GM21360 (cell line): ENCODE results near the gene KIAA0513.

Source experiments
- ATAC-seq: cut with Tn5 transposase; IDR thresholded peaks from one replicate; pipeline ENCODE4 v1.9.1; 2021; ENCODE audit warnings: mild to moderate bottlenecking, moderate library complexity; ENCODE audit not compliant: unreplicated experiment

KIAA0513 gene

GRCh38 chr16:85027349-85027957 is at the start of gene KIAA0513:
Gene KIAA0513, plus strand, starts transcription at chr16:85027795. Its CDS starts 39,277 bp downstream, at chr16:85067072.
- peak; percentile 85 for ATAC-seq

GRCh38 chr16:84979516-84979915 is 48.1 kb upstream of the KIAA0513 start:
- ATAC-seq = no peak

GRCh38 chr16:84982434-84982833 is 45.2 kb upstream of the KIAA0513 start:
- no peak for ATAC-seq

- ATAC-seq = no peak
Measured at GRCh38 chr16:84985079-84986065, 42.2 kb upstream of the KIAA0513 start.

GRCh38 chr16:84986102-84986501 is 41.5 kb upstream of the KIAA0513 start:
- no peak for ATAC-seq

GRCh38 chr16:84986879-84987278 is 40.7 kb upstream of the KIAA0513 start:
- ATAC-seq = no peak

- no peak for ATAC-seq
Measured at GRCh38 chr16:84988328-84989080, 39.1 kb upstream of the KIAA0513 start.

- ATAC-seq = no peak
Measured at GRCh38 chr16:84989749-84990620, 37.6 kb upstream of the KIAA0513 start.

- ATAC-seq = no peak
Measured at GRCh38 chr16:84990782-84991181, 36.8 kb upstream of the KIAA0513 start.

GRCh38 chr16:84992717-84993075 is 34.9 kb upstream of the KIAA0513 start:
- no peak for ATAC-seq

- ATAC-seq = no peak
Measured at GRCh38 chr16:84993926-84994325, 33.7 kb upstream of the KIAA0513 start.

- no peak for ATAC-seq
Measured at GRCh38 chr16:84995663-84996062, 31.9 kb upstream of the KIAA0513 start.

GRCh38 chr16:84996365-84996764 is 31.2 kb upstream of the KIAA0513 start:
- no peak for ATAC-seq

GRCh38 chr16:84999200-84999599 is 28.4 kb upstream of the KIAA0513 start:
- no peak for ATAC-seq

- no peak for ATAC-seq
Measured at GRCh38 chr16:84999857-85000480, 27.6 kb upstream of the KIAA0513 start.

- no peak for ATAC-seq
Measured at GRCh38 chr16:85002099-85002541, 25.5 kb upstream of the KIAA0513 start.

GRCh38 chr16:85002608-85003007 is 25.0 kb upstream of the KIAA0513 start:
- ATAC-seq = no peak

- ATAC-seq = no peak
Measured at GRCh38 chr16:85003076-85003475, 24.5 kb upstream of the KIAA0513 start.

GRCh38 chr16:85003725-85004586 is 23.6 kb upstream of the KIAA0513 start:
- no peak for ATAC-seq
